H1 (cell line): ENCODE measurements around the gene STIM2. TPM values are rescaled to one million over a fixed set of nuclear protein-coding genes. Genes with fewer than 3 reads are reported as not detected.

ENCODE experiments used
- CTCF ChIA-PET: fragments of 300-600 bp; sonication (Branson Sonifier 250); formaldehyde crosslinking; loops from one replicate; lab custom pipeline; 2021; ENCODE audit not compliant: partially characterized antibody; lab: Charles Lee
- POLR2A ChIA-PET: fragments of 300-600 bp; sonication (Branson Sonifier 250); formaldehyde crosslinking; loops from one replicate; lab custom pipeline; 2021; ENCODE audit warnings: inconsistent platforms; ENCODE audit not compliant: partially characterized antibody; lab: Charles Lee
- DNase-seq, 2 experiments: peaks; one replicate each; pipeline versions ENCODE4 v3.0.0 to v3.0.0-alpha.2; 2010 to 2022; ENCODE audit warnings: low spot score in 2 of 2, low read depth in 1 of 2, mixed read lengths in 1 of 2
- FAIRE-seq: peaks from 2 replicates; lab custom pipeline; 2011; peaks lifted over from hg19 to GRCh38; lab: Jason Lieb, UNC
- H2AFZ ChIP-seq: 2 replicates; pipeline ENCODE4 v1.8.1; 2012; ENCODE audit warnings: low read length, inconsistent platforms
- H2AK5ac ChIP-seq: 2 replicates; pipeline ENCODE4 v1.6.1; 2013; ENCODE audit warnings: low read depth, low read length
- H2BK120ac ChIP-seq: replicated peaks from 2 replicates; pipeline ENCODE3; 2013; ENCODE audit warnings: low read depth, low read length, inconsistent platforms
- H2BK12ac ChIP-seq: 2 replicates; pipeline ENCODE4 v1.6.1; 2013; ENCODE audit warnings: low read depth, low read length
- H2BK15ac ChIP-seq: 2 replicates; pipeline ENCODE4 v1.6.1; 2013; ENCODE audit warnings: low read length
- H2BK20ac ChIP-seq: 2 replicates; pipeline ENCODE4 v1.6.1; 2013; ENCODE audit warnings: low read length
- H2BK5ac ChIP-seq: 2 replicates; pipeline ENCODE4 v1.6.1; 2013; ENCODE audit warnings: low read depth, low read length
- H3K14ac ChIP-seq: 2 replicates; pipeline ENCODE4 v1.6.1; 2013; ENCODE audit warnings: inconsistent platforms; ENCODE audit not compliant: insufficient read length
- H3K18ac ChIP-seq: 2 replicates; pipeline ENCODE4 v1.6.1; 2013; ENCODE audit warnings: low read length; ENCODE audit errors: extremely low read depth
- H3K23ac ChIP-seq: 2 replicates; pipeline ENCODE4 v1.6.1; 2013; ENCODE audit warnings: inconsistent platforms; ENCODE audit not compliant: insufficient read length
- H3K23me2 ChIP-seq: 2 replicates; pipeline ENCODE4 v1.6.1; 2013; ENCODE audit warnings: low read depth, low read length
- H3K27ac ChIP-seq: 2 replicates; pipeline ENCODE4 v1.6.1; 2011; ENCODE audit warnings: low read depth, low read length, inconsistent platforms
- H3K27me3 ChIP-seq, 4 experiments: replicated peaks in 1 of 4; 1 replicate in 1 of 4; 2 replicates in 3 of 4; pipeline versions ENCODE4 v1.6.1 to v1.8.1; 2011 to 2013; ENCODE audit warnings: low read length in 3 of 4, mild to moderate bottlenecking in 3 of 4, inconsistent platforms in 2 of 4, mixed read lengths in 2 of 4, moderate library complexity in 1 of 4; ENCODE audit not compliant: control insufficient read depth in 3 of 4, insufficient read depth in 3 of 4; ENCODE audit errors: extremely low read depth in 1 of 4
- H3K36me3 ChIP-seq, 4 experiments: 2 replicates each; pipeline versions ENCODE4 v1.6.1 to v1.8.1; 2011 to 2013; ENCODE audit warnings: mild to moderate bottlenecking in 4 of 4, low read length in 3 of 4, moderate library complexity in 2 of 4, control low read depth in 1 of 4, inconsistent platforms in 1 of 4; ENCODE audit not compliant: insufficient read depth in 4 of 4, control insufficient read depth in 2 of 4
- H3K4ac ChIP-seq: replicated peaks from 2 replicates; pipeline ENCODE3; 2013; ENCODE audit warnings: low read length, low read depth, mixed read lengths, inconsistent platforms; ENCODE audit not compliant: insufficient read length
- H3K4me1 ChIP-seq, 4 experiments: replicated peaks in 1 of 4; 1 replicate in 1 of 4; 2 replicates in 3 of 4; pipeline versions ENCODE4 v1.6.1 to v1.8.1; 2011 to 2013; ENCODE audit warnings: low read length in 3 of 4, inconsistent platforms in 2 of 4, mixed read lengths in 1 of 4; ENCODE audit not compliant: insufficient read depth in 4 of 4, control insufficient read depth in 3 of 4
- H3K4me2 ChIP-seq, 2 experiments: 2 replicates each; pipeline versions ENCODE4 v1.6.1 to v1.8.1; 2011 to 2013; ENCODE audit warnings: low read depth in 2 of 2, low read length in 2 of 2, control low read depth in 1 of 2, inconsistent platforms in 1 of 2, mild to moderate bottlenecking in 1 of 2; ENCODE audit not compliant: insufficient read depth in 1 of 2
- H3K4me3 ChIP-seq, 4 experiments: fragments of 200-600, 300-600 bp in 1 of 4; sonication (generic), shearing (Covaris generic), sonication (Bioruptor Twin) in 1 of 4; 2 replicates each; pipeline versions ENCODE4 v1.5.1 to v1.8.1; 2011 to 2016; ENCODE audit warnings: low read length in 4 of 4, low read depth in 3 of 4, control low read depth in 2 of 4, inconsistent platforms in 2 of 4, mild to moderate bottlenecking in 2 of 4, mixed read lengths in 1 of 4, moderate library complexity in 1 of 4; ENCODE audit not compliant: insufficient read depth in 2 of 4; ENCODE audit errors: extremely low read depth in 1 of 4
- H3K56ac ChIP-seq: replicated peaks from 2 replicates; pipeline ENCODE3; 2013; ENCODE audit warnings: low read depth, mild to moderate bottlenecking, mixed read lengths, low read length, inconsistent platforms; ENCODE audit not compliant: insufficient read length
- H3K79me1 ChIP-seq: 2 replicates; pipeline ENCODE4 v1.6.1; 2013; ENCODE audit warnings: low read depth, low read length, control low read depth
- H3K79me2 ChIP-seq, 2 experiments: 2 replicates each; pipeline versions ENCODE4 v1.6.1 to v1.8.1; 2012 to 2013; ENCODE audit warnings: low read length in 2 of 2, mild to moderate bottlenecking in 2 of 2, inconsistent platforms in 1 of 2; ENCODE audit not compliant: insufficient read depth in 2 of 2, control insufficient read depth in 1 of 2
- H3K9ac ChIP-seq, 4 experiments: replicated peaks in 1 of 4; 1 replicate in 1 of 4; 2 replicates in 3 of 4; pipeline versions ENCODE4 v1.6.1 to v1.8.1; 2011 to 2013; ENCODE audit warnings: low read depth in 3 of 4, low read length in 3 of 4, control low read depth in 2 of 4, mild to moderate bottlenecking in 2 of 4, moderate library complexity in 2 of 4, inconsistent platforms in 1 of 4; ENCODE audit errors: extremely low read depth in 1 of 4
- H3K9me3 ChIP-seq, 2 experiments: 2 replicates each; pipeline versions ENCODE4 v1.6.1 to v1.8.1; 2012 to 2013; ENCODE audit warnings: mild to moderate bottlenecking in 2 of 2, moderate library complexity in 2 of 2, control low read depth in 1 of 2, inconsistent platforms in 1 of 2, low read depth in 1 of 2, low read length in 1 of 2, mixed read lengths in 1 of 2; ENCODE audit not compliant: insufficient read depth in 2 of 2
- H4K20me1 ChIP-seq, 2 experiments: replicated peaks in 1 of 2; 2 replicates each; pipeline versions ENCODE3 to v1.8.1; 2011 to 2013; ENCODE audit warnings: inconsistent platforms in 2 of 2, low read length in 2 of 2, mild to moderate bottlenecking in 1 of 2; ENCODE audit not compliant: insufficient read depth in 2 of 2, control insufficient read depth in 1 of 2
- H4K5ac ChIP-seq: 2 replicates; pipeline ENCODE4 v1.6.1; 2013; ENCODE audit warnings: low read length, low read depth, mixed read lengths, inconsistent platforms; ENCODE audit not compliant: insufficient read length
- H4K8ac ChIP-seq: 2 replicates; pipeline ENCODE4 v1.8.0; 2013; ENCODE audit warnings: mild to moderate bottlenecking, moderate library complexity, low read length, inconsistent platforms; ENCODE audit not compliant: insufficient read depth; ENCODE audit errors: extremely low read depth
- H4K91ac ChIP-seq: replicated peaks from 2 replicates; pipeline ENCODE3; 2013; ENCODE audit warnings: low read length, mixed read lengths, inconsistent platforms; ENCODE audit not compliant: insufficient read length
- BACH1 ChIP-seq: IDR thresholded peaks from 2 replicates; pipeline ENCODE4 v1.6.1; 2012; ENCODE audit warnings: low read length, improper control_type of control experiment
- JUN ChIP-seq: IDR thresholded peaks from 2 replicates; pipeline ENCODE4 v1.6.1; 2011; ENCODE audit warnings: low read depth, mild to moderate bottlenecking, improper control_type of control experiment, low read length
- JUND ChIP-seq: IDR thresholded peaks from 2 replicates; pipeline ENCODE4 v1.6.1; 2011; ENCODE audit warnings: mild to moderate bottlenecking, improper control_type of control experiment, low read length
- POLR2AphosphoS5 ChIP-seq: IDR thresholded peaks from 2 replicates; pipeline ENCODE4 v1.6.1; 2011; ENCODE audit warnings: low read depth, low read length
- SIN3A ChIP-seq, 2 experiments: IDR thresholded peaks in 1 of 2; conservative IDR thresholded peaks in 1 of 2; 2 replicates each; pipeline ENCODE4 v1.6.1; 2011 to 2012; ENCODE audit warnings: low read length in 2 of 2, improper control_type of control experiment in 1 of 2, low read depth in 1 of 2, mild to moderate bottlenecking in 1 of 2
- TAF7 ChIP-seq: optimal IDR thresholded peaks from 2 replicates; pipeline ENCODE3; 2011; ENCODE audit warnings: low read depth, mild to moderate bottlenecking, inconsistent platforms, low read length, moderate library complexity, borderline replicate concordance
- WGBS, 2 experiments: shearing (Covaris generic) in 1 of 2; methylation state at CpG; one replicate each; pipeline versions ENCODE4 v1.1.6 to v1.1.7; 2013 to 2015; ENCODE audit warnings: low lambda C conversion rate in 2 of 2, mixed read lengths in 2 of 2, inconsistent platforms in 1 of 2, low coverage in 1 of 2, missing lambda C conversion rate in 1 of 2; ENCODE audit not compliant: insufficient replicate concordance in 2 of 2, insufficient coverage in 1 of 2, insufficient read length in 1 of 2; ENCODE audit errors: extremely low coverage in 1 of 2, missing lambda C conversion rate in 1 of 2; 5-methylcytosine and 5-hydroxymethylcytosine counted together
- polyA plus RNA-seq, 7 experiments: library from polyadenylated mRNA; depleted of rRNA in 3 of 7; stranded (reverse) in 5 of 7; unstranded in 2 of 7; fragments of >200 nt in 5 of 7; fragments of 200-250 nt in 2 of 7; gene quantifications; 1 replicate in 5 of 7; 2 replicates in 1 of 7; 4 replicates in 1 of 7; pipeline versions ENCODE4 v1.2.1 to v1.2.3, GENCODE V29; 2011 to 2013; ENCODE audit warnings: missing spikeins in 2 of 7, mixed read lengths in 2 of 7
- total RNA-seq: library from RNA; stranded (reverse); fragmentation: NEBNext Ultra II Directional; extraction: Animal tissue kit (Norgen Biotek cat#: 25700); gene quantifications from 2 replicates; pipeline ENCODE4 v1.2.1, GENCODE V29; 2021

The STIM2 gene
- total and polyA plus RNA-seq, 2 of the 8 experiments (the other 6 are each of a cell fraction or from before 2014, with no cell fraction given) = 22.9 to 23.0 TPM

GRCh38 chr4:26850528-26850927, 10.1 kb upstream of the STIM2 start:
- no peak overlapping the region for H2BK120ac ChIP-seq
- FAIRE-seq = no peak
- no peaks in the 10 kb centered on the region for H3K79me2 ChIP-seq
- H3K4me1 ChIP-seq = no peaks in the 10 kb centered on the region
- no peak overlapping the region for H2BK20ac ChIP-seq
- no peak overlapping the region for H2BK12ac ChIP-seq
- no peak overlapping the region for H2AFZ ChIP-seq
- no peak overlapping the region for H3K9ac ChIP-seq
- no peaks in the 10 kb centered on the region for H3K36me3 ChIP-seq
- H3K4me2 ChIP-seq = no peak overlapping the region
- WGBS, 2 experiments = 77% methylated on average over 1 of the region's 1 CpG; no CpG with 5 or more reads in 1 of the 2 experiments
- H4K20me1 ChIP-seq = no peaks in the 10 kb centered on the region
- no peak overlapping the region for H3K18ac ChIP-seq
- H3K27ac ChIP-seq = no peak overlapping the region
- H2BK15ac ChIP-seq = no peak overlapping the region
- H3K14ac ChIP-seq = no peak overlapping the region
- no peaks in the 10 kb centered on the region for H3K79me1 ChIP-seq
- H4K8ac ChIP-seq = no peak overlapping the region
- H2BK5ac ChIP-seq = no peak overlapping the region
- no peak overlapping the region for H3K4ac ChIP-seq
- no peak overlapping the region for H4K5ac ChIP-seq
- no peak overlapping the region for H4K91ac ChIP-seq
- ChIA-PET POLR2A (interaction anchor here (1.4 kb wide), 1 partner anchor 10 kb away, joined by 4 read pairs; the partner anchor contains the start of gene STIM2), CTCF (interaction anchor here (0.7 kb wide), 1 partner anchor 18 kb away, joined by 3 read pairs; no protein-coding TSS in a partner anchor)
- DNase-seq = no peak
- TF ChIP-seq BACH1 = no peak
- no peak for TF ChIP-seq SIN3A (conservative IDR thresholded peaks at IDR 0.05 in 1 of 2, IDR thresholded peaks at IDR 0.05 in 1 of 2; ENCODE audit: low read depth in 1 of 2, low read length in 2 of 2)
- TF ChIP-seq POLR2AphosphoS5 = no peak
- TF ChIP-seq TAF7 = no peak
- TF ChIP-seq JUND = no peak
- no peak for TF ChIP-seq JUN
- H3K56ac ChIP-seq = no peak overlapping the region
- H3K23me2 ChIP-seq = no peaks in the 10 kb centered on the region
- H2AK5ac ChIP-seq = no peak overlapping the region
- no peaks in the 10 kb centered on the region for H3K9me3 ChIP-seq
- H3K23ac ChIP-seq = no peak overlapping the region
- H3K4me3 ChIP-seq = no peak overlapping the region
- H3K27me3 ChIP-seq = no peaks in the 10 kb centered on the region
